Thyroid gland (tissue), 4 donors: ENCODE data around the gene CROCC2. TPM values are rescaled to one million over a fixed set of nuclear protein-coding genes. Genes with fewer than 3 reads are reported as not detected.

ENCODE experiments used
- DNase-seq, 2 donors: peaks; one replicate each; pipeline ENCODE4 v3.0.0-alpha.2; 2019
- H3K27ac ChIP-seq, 3 donors: fragments of 200-600 bp; sonication (generic); 1 replicate in 2 of 3; 2 replicates in 1 of 3; pipeline ENCODE4 v1.5.1; 2016 to 2019; ENCODE audit warnings: mild to moderate bottlenecking in 1 of 3, moderate library complexity in 1 of 3
- H3K27me3 ChIP-seq: fragments of 200-600 bp; sonication (generic); one replicate; pipeline ENCODE4 v1.5.1; 2019
- H3K36me3 ChIP-seq, 2 donors: fragments of 200-600 bp; sonication (generic); one replicate each; pipeline ENCODE4 v1.5.1; 2016 to 2019
- H3K4me1 ChIP-seq, 2 donors: fragments of 200-600 bp; sonication (generic); one replicate each; pipeline ENCODE4 v1.5.1; 2017 to 2019
- H3K4me3 ChIP-seq, 3 donors: fragments of 200-600 bp; sonication (generic); replicated peaks in 1 of 3; 1 replicate in 2 of 3; 2 replicates in 1 of 3; pipeline ENCODE4 v1.5.1; 2016; ENCODE audit warnings: mild to moderate bottlenecking in 1 of 3
- H3K9me3 ChIP-seq: fragments of 200-600 bp; sonication (generic); one replicate; pipeline ENCODE4 v1.5.1; 2017
- POLR2A ChIP-seq, 2 donors: fragments of 450-650 bp; IDR thresholded peaks; one replicate each; pipeline ENCODE4 v1.6.1; 2017; ENCODE audit warnings: antibody characterized with exemption in 2 of 2, mild to moderate bottlenecking in 2 of 2, moderate library complexity in 1 of 2
- WGBS, 2 donors: methylation state at CpG; one replicate each; pipeline ENCODE4 v1.1.5; 2017; 5-methylcytosine and 5-hydroxymethylcytosine counted together
- intact Hi-C: fragments of 100-400 bp; cut with DNase I; formaldehyde crosslinking; loops from one replicate; pipeline ENCODE4 v1.15.1; 2023
- total RNA-seq, 4 donors: library from RNA; depleted of rRNA; stranded (reverse); fragments of >200 nt; gene quantifications; one replicate each; pipeline ENCODE4 v1.2.3, GENCODE V29; 2016
- TF ChIP-seq, protein P1 (sequence below), 6 experiments: fragments of 200-600 bp in 3 of 6; fragments of 450-650 bp in 3 of 6; sonication (generic) in 3 of 6; IDR thresholded peaks; one replicate each; pipeline ENCODE4 v1.5.1; 2016 to 2019; ENCODE audit warnings: antibody characterized with exemption in 6 of 6, mild to moderate bottlenecking in 2 of 6, inconsistent platforms in 1 of 6, moderate library complexity in 1 of 6

Gene CROCC2
- total RNA-seq, 4 donors from 2014 or later = not detected

DNA sequence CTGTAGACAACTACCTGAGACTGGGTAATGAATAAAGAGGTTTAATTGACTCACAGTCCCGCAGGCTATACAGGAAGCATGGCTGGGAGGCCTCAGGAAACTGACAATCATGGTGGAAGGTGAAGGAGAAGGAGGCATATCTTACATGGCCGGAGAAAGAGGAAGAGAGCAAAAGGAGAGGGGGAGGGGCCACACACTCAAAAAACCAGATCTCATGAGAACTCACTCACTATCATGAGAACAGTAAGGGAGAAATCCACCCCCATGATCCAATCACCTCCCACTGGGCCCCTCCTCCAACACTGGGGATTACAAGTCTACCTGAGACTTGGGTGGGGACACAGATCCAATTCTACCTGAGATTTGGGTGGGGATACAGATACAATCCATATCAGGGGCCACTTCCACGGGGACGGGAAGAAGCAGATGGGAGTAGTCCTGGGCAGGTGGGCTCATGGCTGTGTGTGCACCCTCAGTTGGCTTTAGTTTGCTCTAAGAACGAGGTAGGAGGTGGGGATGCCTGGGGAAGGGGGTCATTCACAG, 20.0 kb upstream of the CROCC2 start:
- WGBS, 2 donors = 75 to 83% methylated on average over 5 of the region's 5 CpGs
- no peaks in the 10 kb centered on the region for H3K4me1 ChIP-seq
- TF ChIP-seq, protein P1, sequence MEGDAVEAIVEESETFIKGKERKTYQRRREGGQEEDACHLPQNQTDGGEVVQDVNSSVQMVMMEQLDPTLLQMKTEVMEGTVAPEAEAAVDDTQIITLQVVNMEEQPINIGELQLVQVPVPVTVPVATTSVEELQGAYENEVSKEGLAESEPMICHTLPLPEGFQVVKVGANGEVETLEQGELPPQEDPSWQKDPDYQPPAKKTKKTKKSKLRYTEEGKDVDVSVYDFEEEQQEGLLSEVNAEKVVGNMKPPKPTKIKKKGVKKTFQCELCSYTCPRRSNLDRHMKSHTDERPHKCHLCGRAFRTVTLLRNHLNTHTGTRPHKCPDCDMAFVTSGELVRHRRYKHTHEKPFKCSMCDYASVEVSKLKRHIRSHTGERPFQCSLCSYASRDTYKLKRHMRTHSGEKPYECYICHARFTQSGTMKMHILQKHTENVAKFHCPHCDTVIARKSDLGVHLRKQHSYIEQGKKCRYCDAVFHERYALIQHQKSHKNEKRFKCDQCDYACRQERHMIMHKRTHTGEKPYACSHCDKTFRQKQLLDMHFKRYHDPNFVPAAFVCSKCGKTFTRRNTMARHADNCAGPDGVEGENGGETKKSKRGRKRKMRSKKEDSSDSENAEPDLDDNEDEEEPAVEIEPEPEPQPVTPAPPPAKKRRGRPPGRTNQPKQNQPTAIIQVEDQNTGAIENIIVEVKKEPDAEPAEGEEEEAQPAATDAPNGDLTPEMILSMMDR (IDR thresholded peaks at IDR 0.05) = no peak
- no peak overlapping the region for H3K4me3 ChIP-seq
- no peaks in the 10 kb centered on the region for H3K36me3 ChIP-seq
- no peak for DNase-seq
- H3K27ac ChIP-seq = no peak overlapping the region
- no peaks in the 10 kb centered on the region for H3K9me3 ChIP-seq
- intact Hi-C loops = no loop called here
- H3K27me3 ChIP-seq = no peaks in the 10 kb centered on the region

DNA sequence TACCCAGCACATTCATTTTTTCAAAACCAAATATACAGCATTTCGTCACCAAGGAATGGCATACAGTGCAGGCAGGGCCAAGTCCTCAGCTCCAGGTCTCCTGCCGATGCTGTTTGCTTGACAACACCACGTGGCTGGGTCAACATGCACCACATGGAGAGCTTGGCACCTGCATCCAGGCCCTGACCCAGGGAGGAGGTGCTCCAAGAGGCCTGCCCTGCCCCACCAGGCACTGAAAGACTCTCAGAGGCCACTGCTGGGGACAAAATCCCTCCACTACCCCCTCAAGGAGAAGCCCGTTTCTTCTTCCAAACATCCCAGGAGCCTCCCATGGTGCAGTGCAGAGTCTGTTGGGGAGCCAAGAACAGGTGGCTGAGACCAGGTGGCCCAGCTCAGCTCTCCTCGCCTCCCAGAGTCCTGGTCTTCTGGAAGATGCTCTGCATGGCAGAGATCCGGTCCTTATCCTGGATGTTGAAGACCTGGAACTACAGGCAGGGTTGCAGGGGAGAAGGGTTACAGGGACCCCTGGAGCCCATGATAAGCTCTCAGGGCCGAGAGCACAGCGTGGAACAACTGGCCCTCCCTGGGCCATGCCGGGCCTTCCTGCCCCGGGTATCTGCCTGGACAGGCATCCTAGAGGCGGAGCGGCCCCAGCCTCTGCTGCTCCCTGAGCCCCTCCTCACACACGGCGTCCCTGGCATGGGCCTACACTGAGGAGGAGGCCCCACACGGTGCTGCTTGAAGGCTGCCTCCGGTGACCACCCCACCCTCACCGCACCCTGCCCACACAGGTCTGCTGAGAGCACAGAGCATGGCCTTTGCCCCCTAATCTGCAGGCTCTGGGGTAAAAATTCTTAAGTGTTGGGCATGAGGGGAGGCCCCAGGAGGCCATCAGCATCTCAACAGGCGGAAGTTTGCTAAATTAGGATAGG, 19.2 kb upstream of the CROCC2 start:
- DNase-seq = no peak
- H3K4me3 ChIP-seq = no peak overlapping the region
- H3K27ac ChIP-seq = no peak overlapping the region
- no peaks in the 10 kb centered on the region for H3K36me3 ChIP-seq
- TF ChIP-seq POLR2A (IDR thresholded peaks at IDR 0.05) = no peak
- TF ChIP-seq, protein P1 (IDR thresholded peaks at IDR 0.05) = no peak
- no peaks in the 10 kb centered on the region for H3K9me3 ChIP-seq
- WGBS, 2 donors = 71 to 83% methylated on average over 2 to 9 of the region's 18 CpGs
- H3K27me3 ChIP-seq = no peaks in the 10 kb centered on the region
- intact Hi-C loops = no loop called here
- no peaks in the 10 kb centered on the region for H3K4me1 ChIP-seq

DNA sequence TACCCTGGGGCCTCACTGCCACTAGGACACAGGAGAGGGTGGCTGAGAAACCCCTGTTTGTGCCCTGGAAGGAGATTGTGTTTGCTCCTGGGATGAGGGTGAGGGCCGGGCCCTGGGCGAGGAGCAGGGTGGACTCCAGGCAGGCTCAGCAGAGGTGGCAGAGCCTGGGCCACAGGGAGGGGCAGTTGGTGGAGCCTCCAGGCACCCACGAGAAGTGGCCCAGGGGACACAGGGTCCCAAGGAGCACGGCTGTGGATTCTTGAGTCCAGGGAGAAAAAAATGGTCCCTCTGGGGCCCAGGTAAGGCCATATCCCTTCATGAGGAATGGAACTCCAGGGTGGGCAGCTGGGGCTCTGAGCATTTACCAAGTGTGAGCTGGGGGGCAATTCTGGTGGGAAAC, 18.5 kb upstream of the CROCC2 start:
- no peak overlapping the region for H3K27ac ChIP-seq
- WGBS, 2 donors = 100% methylated on average over 1 to 3 of the region's 4 CpGs
- no peaks in the 10 kb centered on the region for H3K27me3 ChIP-seq
- no peak overlapping the region for H3K4me3 ChIP-seq
- no peaks in the 10 kb centered on the region for H3K36me3 ChIP-seq
- no peak for DNase-seq
- intact Hi-C loops = no loop called here
- TF ChIP-seq POLR2A (IDR thresholded peaks at IDR 0.05) = no peak
- TF ChIP-seq, protein P1 (IDR thresholded peaks at IDR 0.05) = no peak
- no peaks in the 10 kb centered on the region for H3K4me1 ChIP-seq
- H3K9me3 ChIP-seq = no peaks in the 10 kb centered on the region

DNA sequence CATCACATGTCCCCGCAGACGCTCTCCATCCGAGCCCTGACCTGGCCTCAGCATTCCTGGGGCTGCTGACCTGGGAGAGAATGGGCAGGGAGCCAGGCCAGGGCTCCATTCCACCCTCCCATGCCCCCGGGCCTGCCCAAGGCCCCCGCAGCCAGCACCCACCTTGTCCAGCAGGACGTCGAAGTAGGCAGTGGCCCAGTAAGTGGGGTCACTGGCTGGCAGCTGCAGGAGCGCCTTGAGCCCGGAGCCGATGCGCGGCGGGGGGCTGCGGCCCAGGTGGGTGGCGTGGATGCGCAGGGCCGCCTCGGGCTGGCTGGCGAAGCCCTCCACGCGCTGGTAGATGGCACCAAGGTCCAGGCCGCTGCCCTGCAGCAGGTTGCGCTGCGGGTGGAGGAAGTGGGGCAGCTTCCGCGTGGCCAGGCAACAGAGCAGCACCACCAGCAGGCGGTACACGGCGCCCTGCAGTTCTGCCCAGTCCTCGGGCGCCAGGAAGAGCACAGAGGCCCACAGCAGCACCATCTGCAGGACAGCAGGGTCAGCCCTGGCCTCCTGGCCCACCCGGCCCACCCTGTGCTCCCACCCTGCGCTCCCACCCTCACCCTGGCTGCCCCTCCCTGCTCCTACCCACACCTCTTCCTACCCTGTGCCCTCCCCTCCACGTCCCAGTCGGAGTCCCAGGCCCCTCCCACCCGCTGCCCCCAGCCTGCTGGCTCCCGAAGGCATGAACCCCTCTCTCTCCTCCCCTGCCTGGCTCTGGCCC, 17.8 kb upstream of the CROCC2 start:
- H3K36me3 ChIP-seq = no peaks in the 10 kb centered on the region
- TF ChIP-seq, protein P1 (IDR thresholded peaks at IDR 0.05) = no peak
- TF ChIP-seq POLR2A (IDR thresholded peaks at IDR 0.05) = no peak
- H3K27me3 ChIP-seq = no peaks in the 10 kb centered on the region
- no peak overlapping the region for H3K27ac ChIP-seq
- intact Hi-C loops = no loop called here
- no peaks in the 10 kb centered on the region for H3K9me3 ChIP-seq
- WGBS, 2 donors = 91 to 93% methylated on average over 14 to 21 of the region's 37 CpGs
- peaks cover 0 to under 1% of the 10 kb centered on the region in 2 donors for H3K4me1 ChIP-seq
- no peak overlapping the region for H3K4me3 ChIP-seq
- no peak for DNase-seq
